Spleen (tissue), 7 donors: ENCODE data around the gene SEPSECS.

Experiments used
- POLR2A ChIP-seq, 3 donors: fragments of 450-650 bp; IDR thresholded peaks; one replicate each; pipeline ENCODE4 v1.5.1; 2017; ENCODE audit warnings: antibody characterized with exemption in 3 of 3, mild to moderate bottlenecking in 1 of 3
- POLR2AphosphoS5 ChIP-seq, 3 donors: sonication (generic); formaldehyde crosslinking; IDR thresholded peaks; one replicate each; pipeline ENCODE4 v1.5.1; 2017; ENCODE audit warnings: antibody characterized with exemption in 3 of 3
- TF ChIP-seq, protein P1 (sequence below), 11 experiments: fragments of 200-600 bp in 7 of 11; fragments of 450-650 bp in 4 of 11; sonication (generic) in 4 of 11; IDR thresholded peaks in 8 of 11; conservative IDR thresholded peaks in 3 of 11; 1 replicate in 7 of 11; 2 replicates in 4 of 11; pipeline versions ENCODE4 v1.4.0 to v1.8.0; 2016 to 2021; ENCODE audit warnings: antibody characterized with exemption in 11 of 11, inconsistent platforms in 4 of 11, mild to moderate bottlenecking in 1 of 11
- donor health status: DM: no; HTN: no; CAD: no; lungs with moderate emphysema.
- donor health status: DM: no; HTN: no; CAD: no.
- donor health status: DM: no; HTN: no; CAD: no.

DNA sequence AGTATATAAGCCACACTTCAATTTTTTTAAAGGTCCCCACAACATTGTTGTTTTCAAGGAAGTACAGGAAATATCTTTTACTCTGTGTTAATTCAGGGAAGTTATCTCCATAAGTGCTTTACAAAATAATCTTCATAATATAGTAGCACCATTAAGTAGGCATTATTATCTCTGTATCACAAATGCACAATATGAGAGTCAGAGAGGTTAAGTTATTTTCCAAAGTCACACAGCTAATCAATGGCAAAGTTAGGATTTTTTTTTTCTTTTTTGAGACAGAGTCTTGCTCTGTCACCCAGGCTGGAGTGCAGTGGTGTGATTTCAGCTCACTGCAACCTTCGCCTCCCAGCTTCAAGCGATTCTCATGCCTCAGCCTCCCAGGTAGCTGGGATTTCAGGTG is 38.5 kb upstream of the SEPSECS start:
- TF ChIP-seq POLR2A (IDR thresholded peaks at IDR 0.05): no peak
- TF ChIP-seq, protein P1, sequence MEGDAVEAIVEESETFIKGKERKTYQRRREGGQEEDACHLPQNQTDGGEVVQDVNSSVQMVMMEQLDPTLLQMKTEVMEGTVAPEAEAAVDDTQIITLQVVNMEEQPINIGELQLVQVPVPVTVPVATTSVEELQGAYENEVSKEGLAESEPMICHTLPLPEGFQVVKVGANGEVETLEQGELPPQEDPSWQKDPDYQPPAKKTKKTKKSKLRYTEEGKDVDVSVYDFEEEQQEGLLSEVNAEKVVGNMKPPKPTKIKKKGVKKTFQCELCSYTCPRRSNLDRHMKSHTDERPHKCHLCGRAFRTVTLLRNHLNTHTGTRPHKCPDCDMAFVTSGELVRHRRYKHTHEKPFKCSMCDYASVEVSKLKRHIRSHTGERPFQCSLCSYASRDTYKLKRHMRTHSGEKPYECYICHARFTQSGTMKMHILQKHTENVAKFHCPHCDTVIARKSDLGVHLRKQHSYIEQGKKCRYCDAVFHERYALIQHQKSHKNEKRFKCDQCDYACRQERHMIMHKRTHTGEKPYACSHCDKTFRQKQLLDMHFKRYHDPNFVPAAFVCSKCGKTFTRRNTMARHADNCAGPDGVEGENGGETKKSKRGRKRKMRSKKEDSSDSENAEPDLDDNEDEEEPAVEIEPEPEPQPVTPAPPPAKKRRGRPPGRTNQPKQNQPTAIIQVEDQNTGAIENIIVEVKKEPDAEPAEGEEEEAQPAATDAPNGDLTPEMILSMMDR (IDR thresholded peaks at IDR 0.05 in 8 of 11, conservative IDR thresholded peaks at IDR 0.05 in 3 of 11): no peak
- TF ChIP-seq POLR2AphosphoS5 (IDR thresholded peaks at IDR 0.05): no peak
